SU-DHL-6 (cell line): ENCODE results near the gene VPS37C.

Experiments
- EZH2phosphoT487 ChIP-seq: fragments of 200-600 bp; sonication (generic), shearing (Covaris generic); conservative IDR thresholded peaks from 2 replicates; pipeline ENCODE4 v1.6.1; 2018; ENCODE audit warnings: mild to moderate bottlenecking, antibody characterized with exemption, low read length, moderate library complexity, mixed read lengths
- TF ChIP-seq, protein P1 (sequence below): fragments of 200-600 bp; sonication (generic); IDR thresholded peaks from one replicate; pipeline ENCODE4 v1.5.1; 2017; ENCODE audit warnings: antibody characterized with exemption, mild to moderate bottlenecking, low read length, moderate library complexity; ENCODE audit not compliant: insufficient read depth, poor library complexity, severe bottlenecking

DNA sequence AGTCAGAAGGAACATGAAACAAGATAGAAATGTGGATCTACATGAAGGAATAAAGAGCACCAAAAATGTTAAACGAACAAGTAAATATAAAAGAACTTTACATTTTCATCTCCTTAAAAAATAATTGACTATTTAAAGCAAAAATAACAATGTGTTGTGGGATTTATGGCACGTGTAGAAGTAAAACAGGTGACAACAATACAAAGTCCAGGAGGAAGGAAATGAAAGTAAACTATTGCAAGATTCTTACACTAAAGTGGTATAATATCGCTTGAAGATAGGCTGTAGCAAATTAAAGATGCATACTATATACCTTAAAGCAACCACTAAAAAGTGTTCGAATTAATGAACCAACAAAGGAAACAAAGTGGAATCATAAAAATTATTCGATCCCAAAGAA, 5.5 kb downstream of the VPS37C start:
- TF ChIP-seq, protein P1, sequence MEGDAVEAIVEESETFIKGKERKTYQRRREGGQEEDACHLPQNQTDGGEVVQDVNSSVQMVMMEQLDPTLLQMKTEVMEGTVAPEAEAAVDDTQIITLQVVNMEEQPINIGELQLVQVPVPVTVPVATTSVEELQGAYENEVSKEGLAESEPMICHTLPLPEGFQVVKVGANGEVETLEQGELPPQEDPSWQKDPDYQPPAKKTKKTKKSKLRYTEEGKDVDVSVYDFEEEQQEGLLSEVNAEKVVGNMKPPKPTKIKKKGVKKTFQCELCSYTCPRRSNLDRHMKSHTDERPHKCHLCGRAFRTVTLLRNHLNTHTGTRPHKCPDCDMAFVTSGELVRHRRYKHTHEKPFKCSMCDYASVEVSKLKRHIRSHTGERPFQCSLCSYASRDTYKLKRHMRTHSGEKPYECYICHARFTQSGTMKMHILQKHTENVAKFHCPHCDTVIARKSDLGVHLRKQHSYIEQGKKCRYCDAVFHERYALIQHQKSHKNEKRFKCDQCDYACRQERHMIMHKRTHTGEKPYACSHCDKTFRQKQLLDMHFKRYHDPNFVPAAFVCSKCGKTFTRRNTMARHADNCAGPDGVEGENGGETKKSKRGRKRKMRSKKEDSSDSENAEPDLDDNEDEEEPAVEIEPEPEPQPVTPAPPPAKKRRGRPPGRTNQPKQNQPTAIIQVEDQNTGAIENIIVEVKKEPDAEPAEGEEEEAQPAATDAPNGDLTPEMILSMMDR: no peak
- no peak for TF ChIP-seq EZH2phosphoT487
